Activated CD4-positive, alpha-beta T cell treated with anti-CD3 and anti-CD28 coated beads, Interleukin-2, Interleukin-4, amounts not matched to agents 100 ng/mL and 50 ng/mL, durations not matched to agents 16 hours and 8 hours (primary cell): ENCODE results near the gene UPK3A.
A peak's percentile ranks its signal among the peaks of the same experiment; 100 is the strongest.
"Not testable (repeated sequence)": the region's sequence is repeated elsewhere in the genome, so short reads cannot be mapped to it uniquely, and the experiment has no call there.

Experiments
- DNase-seq: peaks from one replicate; pipeline ENCODE4 v3.0.0-alpha.2; 2020; ENCODE audit warnings: low spot score

UPK3A gene

DNA sequence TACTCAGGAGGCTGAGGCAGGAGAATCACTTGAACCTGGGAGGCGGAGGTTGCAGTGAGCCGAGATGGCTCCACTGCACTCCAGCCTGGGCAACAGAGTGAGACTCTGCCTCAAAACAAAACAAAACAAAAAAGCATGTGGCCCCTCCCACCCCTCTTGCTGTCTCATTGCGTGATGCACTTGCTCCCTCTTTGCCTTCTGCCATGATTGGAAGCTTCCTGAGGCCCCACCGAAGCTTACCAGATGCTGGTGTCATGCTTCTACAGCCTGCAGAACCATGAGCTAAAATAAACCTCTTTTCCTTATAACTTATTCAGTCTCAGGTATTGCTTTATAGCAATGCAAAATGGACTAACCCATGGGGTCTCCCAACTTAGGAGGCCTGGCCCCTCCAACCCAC is 26.8 kb upstream of the UPK3A start:
- not testable (repeated sequence) for DNase-seq

DNA sequence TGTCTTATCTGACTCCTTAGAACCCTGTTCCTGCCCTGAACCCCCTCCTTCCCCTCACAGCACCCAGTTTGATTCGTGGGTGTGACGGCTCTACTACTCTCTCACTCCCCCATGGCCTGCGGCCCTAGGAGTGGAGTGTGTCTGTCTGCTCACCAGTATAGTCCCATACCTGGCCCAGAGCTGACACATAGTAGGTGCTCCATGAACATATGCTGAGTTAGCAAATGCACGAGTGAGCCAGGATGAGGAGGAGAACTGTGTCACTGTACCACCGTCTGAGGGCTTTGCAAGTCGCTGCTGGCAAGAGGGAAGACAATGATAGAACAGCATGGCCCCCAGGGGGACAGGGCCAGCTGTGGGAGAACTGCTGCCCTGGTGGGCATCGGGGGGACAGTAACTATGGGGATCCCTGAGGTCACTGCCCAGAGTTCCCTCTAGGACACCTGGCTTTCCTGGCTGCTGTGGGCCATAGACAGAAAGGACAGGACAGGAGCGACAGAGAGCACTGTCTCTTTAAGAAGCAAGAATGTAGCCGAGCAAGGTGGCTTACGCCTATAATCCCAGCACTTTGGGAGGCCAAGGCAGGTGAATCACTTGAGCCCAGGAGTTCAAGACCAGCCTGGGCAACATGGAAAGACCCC is 24.9 kb upstream of the UPK3A start:
- DNase-seq: no peak

DNA sequence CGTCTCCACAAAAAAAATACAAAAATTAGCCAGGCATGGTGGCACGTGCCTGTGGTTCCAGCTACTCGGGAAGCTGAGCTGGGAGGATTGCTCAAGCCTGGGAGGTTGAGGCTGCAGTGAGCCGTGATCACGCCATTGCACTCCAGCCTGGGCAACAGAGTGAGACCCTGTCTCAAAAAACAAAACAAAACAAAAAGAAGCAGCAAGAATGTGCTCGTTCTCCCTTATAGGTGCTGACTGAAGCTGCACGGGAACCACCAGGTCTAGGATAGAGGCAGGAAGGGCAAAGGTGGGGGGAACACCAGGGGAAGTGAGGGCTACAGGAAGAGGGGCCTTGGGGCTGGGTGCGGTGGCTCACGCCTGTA is 24.4 kb upstream of the UPK3A start:
- DNase-seq: not testable (repeated sequence)

DNA sequence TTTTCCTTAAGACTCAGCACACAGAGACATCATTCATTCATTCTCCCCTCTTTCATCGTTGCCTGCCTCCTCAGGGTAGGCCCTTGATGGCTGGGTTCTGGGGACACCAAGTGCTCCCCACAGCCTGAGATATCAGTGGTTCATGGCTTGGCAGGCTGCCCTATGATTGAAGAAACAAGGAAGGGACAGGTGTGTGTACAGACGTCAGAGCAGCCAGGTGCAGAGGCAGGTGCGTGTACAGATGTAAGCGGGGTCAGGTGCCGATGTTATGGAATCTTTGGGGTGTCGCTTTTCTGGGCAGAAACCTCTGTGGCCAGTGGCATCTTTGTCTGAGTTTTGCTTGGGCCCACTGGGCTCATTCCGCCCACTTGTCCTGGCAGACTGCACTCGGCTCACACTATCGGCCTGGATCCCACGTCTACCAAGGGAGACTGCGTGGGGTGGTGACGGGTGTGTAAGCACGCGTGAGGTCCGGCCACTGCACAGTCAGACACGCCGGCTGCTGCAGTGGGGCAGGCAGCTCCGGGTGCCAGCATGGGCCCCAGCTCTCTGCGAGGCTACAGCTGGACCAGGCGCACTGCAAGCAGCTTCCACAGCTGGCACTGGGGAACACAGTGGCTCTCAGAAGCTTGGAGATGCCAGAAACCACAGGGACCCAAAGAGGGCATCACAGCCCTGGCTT is 23.2 kb upstream of the UPK3A start:
- DNase-seq: no peak

DNA sequence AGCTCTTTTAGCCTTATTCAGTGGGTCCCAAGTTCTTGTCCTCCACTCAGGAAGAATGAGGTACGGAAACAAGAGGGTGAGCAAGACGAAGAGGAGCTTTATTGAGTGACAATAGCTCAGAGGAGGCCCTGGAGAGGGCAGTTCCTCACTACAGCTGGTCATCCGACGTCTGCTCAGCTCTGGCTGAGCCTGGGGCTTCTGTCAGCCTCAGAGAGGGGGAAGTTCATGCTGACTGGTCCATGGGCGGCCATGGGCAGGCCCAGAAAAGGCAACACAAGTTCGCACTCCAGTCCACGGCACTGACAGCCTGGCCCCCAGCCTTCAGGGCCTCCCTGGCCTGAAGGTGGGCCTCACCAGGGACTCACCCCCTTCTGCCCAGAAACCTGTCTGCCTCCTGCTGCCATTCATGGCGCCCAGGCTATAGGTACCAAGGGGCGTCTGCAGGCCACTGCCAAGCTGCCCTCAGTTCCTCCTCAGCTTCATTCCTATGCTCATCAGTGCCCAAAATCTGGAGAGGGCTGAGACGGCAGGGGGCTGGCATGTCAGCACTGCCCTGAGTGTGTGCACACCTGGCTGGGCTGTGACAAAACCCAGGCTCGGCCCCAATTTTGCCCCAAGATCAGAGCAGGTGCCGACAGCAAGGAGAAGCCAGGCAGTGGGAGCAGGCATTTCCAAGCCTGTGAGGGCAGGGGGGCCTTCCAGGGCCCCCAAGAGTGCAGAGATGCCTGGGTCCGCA is 22.4 kb upstream of the UPK3A start:
- DNase-seq: no peak

DNA sequence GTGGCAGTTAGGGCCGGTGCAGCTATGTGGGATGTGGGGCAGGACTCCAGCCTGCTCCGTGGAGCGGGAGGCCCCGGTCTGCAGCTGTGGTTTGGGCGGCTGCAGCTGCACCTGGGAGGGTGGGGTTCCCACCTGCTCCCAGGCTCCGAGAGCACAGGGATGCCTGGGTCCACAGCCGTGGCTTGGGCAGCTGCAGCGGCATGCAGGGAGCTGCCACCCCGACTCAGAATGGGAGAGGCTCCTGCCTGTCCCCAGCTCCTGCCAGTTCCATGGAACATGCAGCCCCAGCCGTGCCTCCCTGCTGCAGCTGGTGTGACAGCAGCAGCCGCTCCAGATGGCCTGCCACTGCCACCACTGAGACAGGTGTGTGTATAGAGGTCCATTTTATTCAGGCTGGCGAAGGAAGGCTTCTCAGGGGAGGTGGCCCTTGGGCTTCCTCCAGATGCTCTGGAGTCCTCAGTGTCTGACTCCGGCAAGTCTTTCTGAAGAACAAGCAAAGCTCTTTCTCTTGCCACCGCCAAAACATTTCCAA is 21.8 kb upstream of the UPK3A start:
- DNase-seq: no peak

DNA sequence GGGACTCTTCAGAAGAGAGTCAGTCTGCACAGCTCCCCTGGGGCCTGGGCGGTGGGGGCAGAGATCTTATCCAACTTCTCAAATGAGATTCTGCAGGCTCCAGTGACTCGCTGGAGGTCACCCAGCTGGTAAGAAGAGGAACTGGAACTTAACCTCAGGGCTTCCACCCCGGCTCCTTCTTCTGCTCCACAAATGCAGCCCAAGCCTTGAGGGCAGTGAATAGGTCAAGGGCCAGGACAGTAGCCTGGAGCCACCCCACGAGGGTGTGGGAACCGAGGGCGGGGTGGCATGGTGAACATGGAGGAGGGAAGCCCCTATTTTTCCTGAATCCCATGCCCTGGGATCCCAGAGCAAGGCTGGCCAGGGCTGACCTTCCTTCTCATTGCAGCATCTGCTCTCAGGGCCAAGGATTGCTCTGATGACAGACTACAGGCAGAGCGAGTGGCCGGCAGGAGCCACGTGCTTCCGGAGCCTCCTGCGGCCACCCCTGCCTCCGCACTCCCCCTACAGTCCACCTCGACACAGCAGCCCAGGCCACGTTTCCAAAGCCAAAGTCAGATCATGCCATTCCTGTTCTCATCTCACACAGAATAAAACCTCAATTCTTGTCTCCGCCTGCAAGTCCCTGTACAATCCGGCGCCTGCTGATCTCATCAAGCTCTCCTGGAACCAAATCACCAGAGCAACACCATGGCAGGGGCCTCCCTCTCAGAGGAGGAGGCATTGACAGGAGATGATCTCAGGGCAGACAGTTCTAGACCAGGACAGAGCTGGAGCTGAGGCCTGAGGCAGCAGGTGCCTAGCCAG is 21.1 kb upstream of the UPK3A start:
- no peak for DNase-seq

DNA sequence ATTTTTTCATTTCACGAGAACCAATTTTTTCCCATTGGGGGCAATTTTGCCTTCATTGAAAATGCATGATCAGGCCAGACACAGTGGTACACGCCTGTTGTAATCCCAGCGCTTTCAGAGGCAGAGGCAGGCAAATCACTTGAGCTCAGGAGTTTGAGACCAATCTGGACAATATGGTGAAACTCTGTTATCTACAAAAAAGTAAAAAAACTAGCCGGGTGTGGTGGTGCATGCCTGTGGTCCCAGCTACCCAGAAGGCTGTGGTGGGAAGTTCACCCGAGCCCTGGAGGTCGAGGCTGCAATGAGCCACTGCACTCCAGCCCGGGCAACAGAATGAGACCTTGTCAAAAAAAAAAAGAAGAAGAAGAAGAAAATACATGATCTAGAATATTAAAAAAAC is 19.2 kb upstream of the UPK3A start:
- DNase-seq: no peak

DNA sequence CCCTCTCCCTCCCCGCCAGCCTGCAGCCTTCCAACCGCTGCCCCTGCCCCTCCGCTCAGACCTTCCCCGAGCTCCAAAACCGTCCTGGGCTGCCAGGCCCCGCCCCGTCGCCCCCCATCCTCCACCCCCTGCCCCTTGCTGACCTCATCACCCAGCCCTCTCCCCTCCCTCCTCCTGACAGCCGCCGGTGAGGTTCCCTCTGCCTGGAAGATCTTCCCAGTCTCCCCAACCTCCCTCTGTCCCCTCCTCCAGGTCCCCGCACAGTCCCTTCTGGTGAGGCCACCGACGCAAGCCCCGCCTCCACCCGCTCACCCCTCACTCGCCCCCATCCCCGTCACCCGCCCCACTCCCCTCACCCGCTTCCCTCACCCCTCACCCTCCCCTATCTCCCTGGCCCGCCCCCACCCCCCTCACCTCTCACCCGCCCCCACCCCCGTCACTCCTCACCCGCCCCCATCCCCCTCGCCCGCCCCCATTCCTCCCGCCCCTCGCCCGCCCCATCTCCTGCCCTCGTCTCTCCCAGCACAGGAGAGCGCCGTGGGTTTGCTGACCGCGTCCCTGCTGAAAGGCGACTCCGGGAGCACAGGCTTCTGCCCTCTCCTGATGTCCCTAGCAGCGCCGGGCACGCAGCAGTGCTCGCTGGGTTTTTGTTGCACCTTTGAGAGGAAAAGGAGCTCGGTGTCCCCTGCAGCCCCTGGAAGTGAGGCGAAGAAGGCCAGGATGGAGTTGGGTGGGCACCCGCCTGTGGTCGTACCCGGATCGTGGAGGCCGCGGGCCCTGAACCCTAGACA is 16.4 kb upstream of the UPK3A start:
- DNase-seq: no peak

DNA sequence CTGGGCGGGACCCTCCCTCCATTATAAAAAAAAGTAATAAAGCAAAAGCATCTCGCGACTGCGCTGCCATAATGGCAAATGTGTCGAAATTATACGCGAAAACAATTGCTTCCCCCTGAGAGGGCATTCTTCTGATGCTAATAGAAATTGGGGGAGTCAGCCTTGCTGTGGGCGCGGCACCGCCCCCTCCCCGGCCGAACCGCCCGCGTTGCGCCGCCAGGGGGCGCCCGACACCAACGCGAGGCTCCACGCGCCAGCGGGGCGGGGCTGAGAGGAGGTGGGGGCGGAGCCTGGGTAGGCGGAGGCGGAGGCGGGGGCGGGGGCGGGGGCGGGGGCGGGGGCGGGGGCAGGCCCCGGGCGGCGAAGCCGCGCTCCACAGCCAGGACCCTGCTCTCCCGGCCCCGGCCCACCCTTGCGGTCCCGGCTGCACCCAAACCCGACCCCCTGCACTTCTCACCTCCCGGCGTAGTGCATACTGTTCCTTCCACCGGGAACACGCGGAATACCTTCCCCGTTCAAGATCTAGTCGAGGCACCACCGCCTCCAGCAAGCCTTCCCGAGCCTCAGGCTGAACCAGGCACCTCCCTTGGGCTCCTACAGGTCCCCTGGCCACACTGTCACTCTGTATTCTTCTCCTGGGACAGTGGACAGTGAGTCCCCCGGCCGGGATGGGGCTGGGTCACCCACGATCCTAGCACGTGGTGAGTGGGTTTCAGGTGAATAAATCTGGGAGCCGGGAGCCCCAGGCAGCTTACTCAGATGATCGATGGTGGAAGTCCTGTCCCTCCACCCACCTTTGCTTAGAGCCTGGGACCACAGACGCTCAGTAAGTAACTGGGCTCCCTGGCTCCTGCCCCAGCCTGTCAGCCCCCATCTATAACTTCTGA is 15.5 kb upstream of the UPK3A start:
- DNase-seq: peak; percentile 87

DNA sequence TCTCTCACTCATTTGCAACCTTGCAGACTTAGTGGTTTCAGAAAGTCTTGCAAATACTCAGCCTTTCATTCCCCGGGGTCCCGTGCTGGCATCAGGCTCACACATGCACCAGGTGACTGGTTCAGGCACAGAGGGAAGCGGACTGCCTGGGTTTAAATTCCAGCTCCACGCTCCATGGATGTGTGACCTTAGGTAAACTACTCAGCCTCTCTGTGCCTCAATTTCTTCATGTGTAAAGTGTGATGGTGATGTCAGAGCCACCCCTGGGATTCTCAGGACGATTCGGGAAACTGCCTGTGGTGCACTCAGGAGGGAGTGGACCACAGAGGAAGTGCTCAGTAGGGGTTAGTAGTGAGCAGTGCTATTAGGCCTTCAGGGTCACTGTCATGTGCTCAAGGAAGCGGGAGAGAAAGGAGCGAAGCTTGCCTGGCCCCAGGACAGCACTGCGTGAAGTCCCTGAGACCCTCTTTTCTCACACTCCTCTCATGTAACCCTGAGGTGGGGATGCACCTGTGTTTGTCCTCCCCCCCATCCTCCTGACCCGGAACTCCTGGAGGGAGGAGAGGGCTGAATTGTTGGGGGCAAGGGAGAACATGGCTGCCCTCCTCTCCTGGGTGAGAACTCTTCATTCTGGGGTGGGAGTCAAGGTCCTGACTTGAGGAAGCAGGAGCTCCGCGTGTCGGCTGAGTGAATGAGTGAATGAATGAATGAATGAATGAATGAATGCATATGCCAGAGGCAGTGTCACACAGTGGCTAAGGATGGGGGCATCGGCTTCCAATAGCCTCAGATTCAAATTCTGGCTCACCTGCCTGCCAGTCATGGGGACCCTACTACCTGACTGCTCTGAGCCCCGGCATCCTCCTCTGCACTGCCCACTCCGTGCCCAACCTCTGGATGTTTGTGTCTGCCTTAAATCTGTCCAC is 14.4 kb upstream of the UPK3A start:
- no peak for DNase-seq

DNA sequence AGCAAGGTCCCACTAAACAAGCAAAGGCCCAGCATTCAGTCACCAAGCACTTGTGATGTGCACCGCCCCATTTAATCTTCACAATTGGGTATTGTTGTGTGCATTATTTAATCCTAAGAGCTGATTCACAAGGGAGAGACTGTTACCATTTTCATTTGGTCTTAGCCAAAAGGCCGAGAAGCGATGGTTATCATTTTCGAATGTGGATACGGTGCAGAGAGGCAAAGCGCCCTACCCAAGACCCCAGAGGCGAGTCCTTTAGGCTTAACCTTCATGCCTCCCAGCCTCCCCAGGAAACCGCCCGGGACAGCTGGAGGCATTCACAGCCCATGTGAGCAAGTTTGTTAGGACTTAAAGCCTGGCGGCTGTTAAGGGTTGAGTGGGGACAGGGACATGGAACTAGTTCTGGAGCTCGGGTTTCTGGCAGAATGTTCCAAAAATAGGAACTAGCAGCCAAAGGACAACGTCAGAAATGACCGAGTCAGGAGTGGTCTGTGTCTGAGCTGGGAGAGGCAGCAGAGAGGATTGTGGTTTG is 13.0 kb upstream of the UPK3A start:
- DNase-seq: no peak

DNA sequence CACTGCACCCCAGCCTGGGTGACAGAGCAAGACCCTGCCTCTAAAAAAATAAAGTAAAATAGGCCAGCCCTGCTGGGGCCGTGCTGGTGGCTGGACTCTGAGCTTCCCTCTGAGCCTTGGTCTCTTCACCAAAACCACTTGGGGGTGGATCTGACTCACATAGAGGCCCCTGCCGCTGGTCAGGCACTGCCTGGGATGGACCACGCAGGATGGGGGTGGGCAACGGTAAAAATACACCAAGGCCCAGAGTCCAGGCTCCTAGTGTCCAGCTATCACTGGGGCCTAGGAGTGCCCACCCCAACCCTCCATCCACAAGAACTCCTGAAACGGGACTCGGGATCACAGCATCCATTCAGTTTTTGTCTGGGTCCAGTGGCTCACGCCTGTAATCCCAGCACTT is 12.3 kb upstream of the UPK3A start:
- no peak for DNase-seq

DNA sequence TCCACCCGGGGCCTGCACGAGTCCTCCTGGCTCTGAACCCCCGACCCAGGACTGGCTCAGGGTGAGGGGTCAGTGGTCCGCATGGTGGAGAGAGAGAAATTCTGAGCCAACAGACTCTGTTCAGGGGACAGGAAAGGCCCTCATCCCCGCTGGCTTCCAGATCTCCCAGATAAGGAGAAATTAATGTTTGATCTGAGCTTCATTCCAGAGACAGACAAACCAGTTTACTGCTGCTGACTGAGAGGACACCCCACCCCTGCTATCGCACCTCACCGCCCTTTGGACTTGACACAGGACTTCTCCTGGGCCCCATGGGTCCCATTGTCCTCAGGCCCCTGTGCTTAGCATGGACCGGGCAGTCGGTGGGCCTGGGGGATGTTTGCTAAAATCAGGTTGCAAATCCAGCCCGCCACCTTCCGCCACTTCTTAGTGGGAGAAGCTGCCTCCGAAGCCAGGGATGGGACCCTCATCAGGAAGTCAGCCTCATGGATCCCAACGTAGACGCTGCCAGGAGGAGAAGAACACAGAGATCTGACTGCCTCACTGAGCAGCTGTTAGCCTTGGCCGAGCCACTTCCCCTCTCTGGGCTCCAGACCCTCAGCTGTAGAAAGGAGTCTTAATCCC is 11.2 kb upstream of the UPK3A start:
- DNase-seq: no peak

DNA sequence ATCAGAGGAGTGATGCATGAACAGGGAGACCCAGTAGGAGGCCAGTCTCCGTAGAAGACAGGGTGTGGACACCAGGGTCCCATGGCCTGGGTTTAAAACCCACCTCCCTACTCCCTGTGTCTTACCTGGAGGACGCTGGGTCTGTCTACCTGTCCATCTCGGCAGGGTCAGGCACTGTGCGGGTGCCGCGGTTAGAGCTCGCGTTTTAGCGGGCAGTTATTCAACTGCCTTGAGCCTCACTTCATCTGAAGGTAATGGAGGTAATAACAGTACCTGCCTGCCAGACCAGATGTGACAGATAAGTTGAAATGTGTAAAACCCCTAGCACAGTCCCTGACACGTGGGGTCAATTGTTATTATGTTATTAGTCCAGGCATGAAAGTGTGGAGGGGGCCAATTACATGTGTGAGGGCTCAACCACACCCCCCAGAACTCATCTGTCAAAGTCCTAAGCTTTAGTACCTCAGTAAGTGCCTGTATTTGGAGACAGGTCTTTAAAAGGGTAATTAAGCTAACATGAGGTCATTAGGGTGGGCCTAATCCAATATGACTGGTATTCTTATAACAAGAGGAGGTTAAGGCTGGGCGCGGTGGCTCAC is 8.1 kb upstream of the UPK3A start:
- no peak for DNase-seq

DNA sequence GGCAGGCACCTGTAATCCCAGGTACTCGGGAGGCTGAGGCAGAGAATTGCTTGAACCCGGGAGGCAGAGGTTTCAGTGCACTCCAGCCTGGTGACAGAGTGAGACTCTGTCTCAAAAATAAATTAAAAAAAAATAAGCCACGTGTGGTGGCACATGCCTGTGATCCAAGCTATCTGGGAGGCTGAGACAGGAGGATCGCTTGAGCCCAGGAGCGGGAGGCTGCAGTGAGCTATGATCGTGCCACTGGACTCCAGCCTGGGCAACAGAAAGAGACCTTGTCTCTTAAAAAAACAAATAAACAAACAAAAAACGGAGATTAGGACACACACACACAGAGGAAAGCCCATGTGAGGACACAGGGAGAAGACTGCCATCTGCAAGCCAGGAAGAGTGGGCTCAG is 7.0 kb upstream of the UPK3A start:
- not testable (repeated sequence) for DNase-seq

DNA sequence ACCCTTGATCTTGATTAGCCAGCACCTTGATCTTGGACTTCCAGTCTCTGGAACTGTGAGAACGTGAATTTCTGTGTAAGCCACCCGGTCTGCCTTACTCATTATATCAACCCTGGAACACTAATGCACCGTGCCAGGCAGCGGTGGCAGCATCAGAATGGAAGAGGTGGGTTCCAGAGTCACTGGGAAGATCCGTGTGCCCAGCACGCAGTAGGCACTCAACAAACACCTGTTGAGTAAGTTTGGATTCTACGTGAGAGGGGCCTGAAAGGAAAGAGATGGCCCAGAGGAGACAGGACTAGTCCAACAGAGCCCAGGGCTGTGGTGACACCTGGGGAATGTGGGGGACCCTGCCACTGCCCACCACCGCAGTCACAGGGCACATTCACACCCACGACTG is 6.6 kb upstream of the UPK3A start:
- DNase-seq: no peak

DNA sequence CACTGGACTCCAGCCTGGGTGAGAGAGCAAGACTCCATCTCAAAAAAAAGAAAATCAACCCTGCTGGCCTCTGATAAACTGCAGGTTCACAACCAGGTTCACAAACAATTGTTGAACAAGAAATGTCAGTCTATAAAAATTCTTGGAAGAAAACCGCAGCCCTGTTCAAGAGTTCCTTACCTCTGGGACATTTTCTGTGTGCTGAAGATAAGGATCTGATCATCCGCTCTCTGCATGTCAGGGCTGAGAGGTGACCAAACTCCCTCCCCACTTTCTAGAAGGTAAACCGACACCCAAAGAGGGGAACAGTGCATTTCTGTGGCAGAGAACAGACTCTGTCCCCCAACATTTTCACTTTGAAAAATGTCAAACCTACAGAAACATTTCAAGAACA is 4.2 kb upstream of the UPK3A start:
- no peak for DNase-seq
